ENCODE measurements around the gene CLBA1.
"Not testable (repeated sequence)": the region's sequence is repeated elsewhere in the genome, so short reads cannot be mapped to it uniquely, and the experiment has no call there.

Gene CLBA1

GRCh38 chr14:104947881-104948735, 37.5 kb upstream of the CLBA1 start:
- DNase-seq (ENCODE audit: low read depth), result not testable (repeated sequence)

- no peak for DNase-seq (ENCODE audit: low read depth)
Measured at GRCh38 chr14:104948736-104949031, 36.9 kb upstream of the CLBA1 start.

GRCh38 chr14:104949406-104949955, 36.1 kb upstream of the CLBA1 start:
- DNase-seq (ENCODE audit: low read depth), result not testable (repeated sequence)

GRCh38 chr14:104950021-104950420, 35.6 kb upstream of the CLBA1 start:
- no peak for DNase-seq (ENCODE audit: low read depth)

GRCh38 chr14:104950701-104951100, 34.9 kb upstream of the CLBA1 start:
- DNase-seq (ENCODE audit: low read depth), result not testable (repeated sequence)

GRCh38 chr14:104951863-104952657, 33.5 kb upstream of the CLBA1 start:
- DNase-seq (ENCODE audit: low read depth), result not testable (repeated sequence)

GRCh38 chr14:104953097-104953496, 32.5 kb upstream of the CLBA1 start:
- DNase-seq (ENCODE audit: low read depth), result no peak

GRCh38 chr14:104953896-104954656, 31.5 kb upstream of the CLBA1 start:
- DNase-seq (ENCODE audit: low read depth), result no peak

- DNase-seq (ENCODE audit: low read depth), result no peak
Measured at GRCh38 chr14:104954746-104955395, 30.7 kb upstream of the CLBA1 start.

- no peak for DNase-seq (ENCODE audit: low read depth)
Measured at GRCh38 chr14:104955396-104955770, 30.2 kb upstream of the CLBA1 start.

GRCh38 chr14:104956290-104956890, 29.2 kb upstream of the CLBA1 start:
- no peak for DNase-seq (ENCODE audit: low read depth)

GRCh38 chr14:104957146-104958113, 28.2 kb upstream of the CLBA1 start:
- DNase-seq (ENCODE audit: low read depth), result no peak

- no peak for DNase-seq (ENCODE audit: low read depth)
Measured at GRCh38 chr14:104964546-104964945, 21.0 kb upstream of the CLBA1 start.

GRCh38 chr14:104965561-104966231, 19.9 kb upstream of the CLBA1 start:
- DNase-seq (ENCODE audit: low read depth), result no peak

- no peak for DNase-seq (ENCODE audit: low read depth)
Measured at GRCh38 chr14:104966261-104966865, 19.2 kb upstream of the CLBA1 start.

GRCh38 chr14:104966981-104967385, 18.6 kb upstream of the CLBA1 start:
- no peak for DNase-seq (ENCODE audit: low read depth)

- DNase-seq (ENCODE audit: low read depth), result no peak
Measured at GRCh38 chr14:104967386-104968152, 18.0 kb upstream of the CLBA1 start.

GRCh38 chr14:104968153-104968527, 17.4 kb upstream of the CLBA1 start:
- DNase-seq (ENCODE audit: low read depth), result no peak
